Peyer's patch (tissue), 4 donors: ENCODE data around the gene MYO1D.

Source experiments
- CTCF ChIP-seq, 6 experiments: fragments of 450-650 bp in 4 of 6; fragments of 200-600 bp in 2 of 6; sonication (generic) in 1 of 6; IDR thresholded peaks; one replicate each; pipeline ENCODE4 v1.5.1; 2017 to 2019; ENCODE audit warnings: antibody characterized with exemption in 6 of 6, mild to moderate bottlenecking in 3 of 6, moderate library complexity in 1 of 6
- POLR2A ChIP-seq, 2 donors: fragments of 450-650 bp; IDR thresholded peaks; one replicate each; pipeline ENCODE4 v1.5.1; 2017; ENCODE audit warnings: antibody characterized with exemption in 2 of 2, mild to moderate bottlenecking in 2 of 2, moderate library complexity in 2 of 2

GRCh38 chr17:32701871-32702270 is 175.1 kb downstream of the MYO1D start:
- no peak for TF ChIP-seq CTCF (IDR thresholded peaks at IDR 0.05)
- no peak for TF ChIP-seq POLR2A (IDR thresholded peaks at IDR 0.05)
